Kidney (tissue), 14 donors: Measurements from ENCODE around the gene VAMP8. TPM values are rescaled to one million over a fixed set of nuclear protein-coding genes. Genes with fewer than 3 reads are reported as not detected.

ENCODE experiments used
- DNase-seq, 5 donors: peaks; one replicate each; pipeline ENCODE4 v3.0.0-alpha.2; 2013 to 2020
- FAIRE-seq: peaks from 2 replicates; lab custom pipeline; 2012; peaks lifted over from hg19 to GRCh38; lab: Jason Lieb, UNC
- H3K27ac ChIP-seq, 2 donors: one replicate each; pipeline ENCODE4 v1.7.0; 2013; ENCODE audit warnings: low read depth in 2 of 2, low read length in 2 of 2, inconsistent platforms in 1 of 2
- H3K27me3 ChIP-seq: one replicate; pipeline ENCODE4 v1.7.1; 2013; ENCODE audit warnings: low read length, inconsistent platforms; ENCODE audit not compliant: control insufficient read depth, insufficient read depth
- H3K36me3 ChIP-seq, 3 donors: one replicate each; pipeline versions ENCODE4 v1.7.0 to v1.7.1; 2013; ENCODE audit warnings: low read length in 3 of 3, control low read depth in 1 of 3, inconsistent platforms in 1 of 3; ENCODE audit not compliant: insufficient read depth in 3 of 3, control insufficient read depth in 2 of 3
- H3K4me1 ChIP-seq, 3 donors: one replicate each; pipeline versions ENCODE4 v1.7.0 to v1.7.1; 2013; ENCODE audit warnings: low read length in 3 of 3, inconsistent platforms in 1 of 3, low read depth in 1 of 3; ENCODE audit not compliant: control insufficient read depth in 2 of 3, insufficient read depth in 2 of 3
- H3K4me3 ChIP-seq, 3 donors: one replicate each; pipeline versions ENCODE4 v1.7.0 to v1.8.1; 2013; ENCODE audit warnings: low read length in 3 of 3, control low read depth in 1 of 3, inconsistent platforms in 1 of 3
- H3K9ac ChIP-seq, 3 donors: one replicate each; pipeline versions ENCODE4 v1.7.0 to v1.7.1; 2013; ENCODE audit warnings: low read length in 3 of 3, control low read depth in 1 of 3, inconsistent platforms in 1 of 3
- H3K9me3 ChIP-seq, 3 donors: one replicate each; pipeline versions ENCODE4 v1.7.0 to v1.7.1; 2013; ENCODE audit warnings: low read length in 3 of 3, control low read depth in 1 of 3, inconsistent platforms in 1 of 3; ENCODE audit not compliant: control insufficient read depth in 2 of 3, insufficient read depth in 1 of 3
- intact Hi-C: fragments of 100-400 bp; cut with DNase I; formaldehyde crosslinking; loops from one replicate; pipeline ENCODE4 v1.11.1; 2022
- polyA plus RNA-seq: library from polyadenylated mRNA; stranded (reverse); fragments of 350-450 nt; fragmentation: Illumina TruSeq; extraction: RNeasy Lipid Tissue Mini Kit (QIAGEN cat#74804); gene quantifications from one replicate; pipeline ENCODE4 v1.2.3, GENCODE V29; 2014; ENCODE audit warnings: low read depth, low replicate concordance; ENCODE audit not compliant: insufficient read depth
- total RNA-seq: library from RNA; stranded (reverse); fragmentation: NEBNext Ultra II Directional; extraction: Animal tissue kit (Norgen Biotek cat#: 25700); gene quantifications from one replicate; pipeline ENCODE4 v1.2.1, GENCODE V29; 2021
- TF ChIP-seq, protein P1 (sequence below): IDR thresholded peaks from 3 replicates; pipeline ENCODE4 v1.5.1; 2012; ENCODE audit warnings: mild to moderate bottlenecking, moderate library complexity, borderline replicate concordance; ENCODE audit not compliant: insufficient read depth; ENCODE audit errors: extremely low read depth
- donor health status: control.
- donor health status: control.
- donor health status: control.
- donor health status: control.
- donor health status: control.
- donor health status: DM: yes; HTN: yes; CAD: no.
- donor health status: Normal renal cell carcinoma (clear cell type).

Gene VAMP8
- total and polyA plus RNA-seq, 2 donors from 2014 or later = 196 to 604 TPM

- Histone ChIP-seq H3K36me3 (peaks cover 2 to 49% (median 25%) of the 10 kb centered on the region in 3 donors), H3K27me3 (no peaks in the 10 kb centered on the region), H3K27ac (no peak overlapping the region), H3K9me3 (no peaks in the 10 kb centered on the region), H3K4me1 (no peaks in the 10 kb centered on the region), H3K4me3 (no peak overlapping the region), H3K9ac (no peak overlapping the region)
- intact Hi-C loops = loop anchor here (10.0 kb wide), 2 partner anchors 73 to 183 kb away; no protein-coding TSS in a partner anchor
- no peak for FAIRE-seq
- no peak for DNase-seq
- TF ChIP-seq, protein P1, sequence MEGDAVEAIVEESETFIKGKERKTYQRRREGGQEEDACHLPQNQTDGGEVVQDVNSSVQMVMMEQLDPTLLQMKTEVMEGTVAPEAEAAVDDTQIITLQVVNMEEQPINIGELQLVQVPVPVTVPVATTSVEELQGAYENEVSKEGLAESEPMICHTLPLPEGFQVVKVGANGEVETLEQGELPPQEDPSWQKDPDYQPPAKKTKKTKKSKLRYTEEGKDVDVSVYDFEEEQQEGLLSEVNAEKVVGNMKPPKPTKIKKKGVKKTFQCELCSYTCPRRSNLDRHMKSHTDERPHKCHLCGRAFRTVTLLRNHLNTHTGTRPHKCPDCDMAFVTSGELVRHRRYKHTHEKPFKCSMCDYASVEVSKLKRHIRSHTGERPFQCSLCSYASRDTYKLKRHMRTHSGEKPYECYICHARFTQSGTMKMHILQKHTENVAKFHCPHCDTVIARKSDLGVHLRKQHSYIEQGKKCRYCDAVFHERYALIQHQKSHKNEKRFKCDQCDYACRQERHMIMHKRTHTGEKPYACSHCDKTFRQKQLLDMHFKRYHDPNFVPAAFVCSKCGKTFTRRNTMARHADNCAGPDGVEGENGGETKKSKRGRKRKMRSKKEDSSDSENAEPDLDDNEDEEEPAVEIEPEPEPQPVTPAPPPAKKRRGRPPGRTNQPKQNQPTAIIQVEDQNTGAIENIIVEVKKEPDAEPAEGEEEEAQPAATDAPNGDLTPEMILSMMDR = no peak
These were observed 53.9 kb downstream of the VAMP8 start for GRCh38 chr2:85631316-85631715.

Other genes with a start within 250 kb of the VAMP8 start
- gene TGOLN2, start 249.6 kb upstream of the VAMP8 start, total RNA-seq = 175 TPM
- gene TGOLN2, start 249.6 kb upstream of the VAMP8 start, polyA plus RNA-seq = 71.8 TPM
- gene RETSAT, start 223.1 kb upstream of the VAMP8 start, total RNA-seq = 53.9 TPM
- 42.9 TPM for gene RETSAT, start 223.1 kb upstream of the VAMP8 start, polyA plus RNA-seq
- 15.3 TPM for gene ELMOD3, start 222.8 kb upstream of the VAMP8 start, total RNA-seq
- gene ELMOD3, start 222.8 kb upstream of the VAMP8 start, polyA plus RNA-seq = 17.0 TPM
- 377 TPM for gene CAPG, start 167.2 kb upstream of the VAMP8 start, total RNA-seq
- 361 TPM for gene CAPG, start 167.2 kb upstream of the VAMP8 start, polyA plus RNA-seq
- 0.98 TPM for gene SH2D6, start 158.9 kb upstream of the VAMP8 start, total RNA-seq
- gene SH2D6, start 158.9 kb upstream of the VAMP8 start, polyA plus RNA-seq = 3.2 TPM
- gene MAT2A, start 38.4 kb upstream of the VAMP8 start, total RNA-seq = 300 TPM
- 155 TPM for gene MAT2A, start 38.4 kb upstream of the VAMP8 start, polyA plus RNA-seq
- 50.7 TPM for gene GGCX, start 16.1 kb upstream of the VAMP8 start, total RNA-seq
- gene GGCX, start 16.1 kb upstream of the VAMP8 start, polyA plus RNA-seq = 27.8 TPM
- gene VAMP5, start 6.8 kb downstream of the VAMP8 start, total RNA-seq = 46.0 TPM
- 145 TPM for gene VAMP5, start 6.8 kb downstream of the VAMP8 start, polyA plus RNA-seq
- gene RNF181, start 18.2 kb downstream of the VAMP8 start, total RNA-seq = 89.9 TPM
- gene RNF181, start 18.2 kb downstream of the VAMP8 start, polyA plus RNA-seq = 407 TPM
- gene TMEM150A, start 25.1 kb downstream of the VAMP8 start, total RNA-seq = 23.1 TPM
- 61.2 TPM for gene TMEM150A, start 25.1 kb downstream of the VAMP8 start, polyA plus RNA-seq
- 34.5 TPM for gene C2orf68, start 34.5 kb downstream of the VAMP8 start, total RNA-seq
- 37.6 TPM for gene C2orf68, start 34.5 kb downstream of the VAMP8 start, polyA plus RNA-seq
- gene USP39, start 38.6 kb downstream of the VAMP8 start, total RNA-seq = 36.4 TPM
- 35.5 TPM for gene USP39, start 38.6 kb downstream of the VAMP8 start, polyA plus RNA-seq
- gene SFTPB, start 90.6 kb downstream of the VAMP8 start, total RNA-seq = 1.3 TPM
- 0.92 TPM for gene SFTPB, start 90.6 kb downstream of the VAMP8 start, polyA plus RNA-seq
- 5.5 TPM for gene GNLY, start 116.8 kb downstream of the VAMP8 start, total RNA-seq
- 8.1 TPM for gene GNLY, start 116.8 kb downstream of the VAMP8 start, polyA plus RNA-seq
- gene ATOH8, start 176.4 kb downstream of the VAMP8 start, total RNA-seq = 11.2 TPM
- 18.6 TPM for gene ATOH8, start 176.4 kb downstream of the VAMP8 start, polyA plus RNA-seq